Measurements from ENCODE around the gene STOX1. TPM values are rescaled to one million over a fixed set of nuclear protein-coding genes. Genes with fewer than 3 reads are reported as not detected.
"Not testable (repeated sequence)": the region's sequence is repeated elsewhere in the genome, so short reads cannot be mapped to it uniquely, and the experiment has no call there.

Gene STOX1
- total RNA-seq, 3 donors from 2014 or later, result 8.8 to 17.3 (median 9.8) TPM

- H3K4me3 ChIP-seq, result peak overlapping the region in 2 of 3 donors; percentile 84 to 95
- no peak for DNase-seq (ENCODE audit: low spot score in 2 of 2)
- no peak overlapping the region for H3K27ac ChIP-seq
- H3K27me3 ChIP-seq, result no peaks in the 10 kb centered on the region
- peaks cover 0 to 3% of the 10 kb centered on the region in 2 donors for H3K4me1 ChIP-seq
- intact Hi-C loops (cut with DNase I; ENCODE audit: low total_unique reads), result no loop called here
- TF ChIP-seq POLR2A (IDR thresholded peaks at IDR 0.05) (no peak), CTCF (IDR thresholded peaks at IDR 0.05) (no peak), POLR2AphosphoS5 (IDR thresholded peaks at IDR 0.05) (no peak)
- H3K36me3 ChIP-seq, result no peaks in the 10 kb centered on the region
- no peaks in the 10 kb centered on the region for H3K9me3 ChIP-seq
Measured at GRCh38 chr10:68902382-68902781, 75.1 kb downstream of the STOX1 start.

- Histone ChIP-seq H3K27ac (no peak overlapping the region), H3K4me3 (no peak overlapping the region), H3K9me3 (no peaks in the 10 kb centered on the region), H3K27me3 (no peaks in the 10 kb centered on the region), H3K4me1 (no peaks in the 10 kb centered on the region), H3K36me3 (no peaks in the 10 kb centered on the region)
- intact Hi-C loops (cut with DNase I; ENCODE audit: low total_unique reads), result no loop called here
- TF ChIP-seq POLR2A (IDR thresholded peaks at IDR 0.05) (no peak), CTCF (IDR thresholded peaks at IDR 0.05) (no peak), POLR2AphosphoS5 (IDR thresholded peaks at IDR 0.05) (no peak)
- no peak for DNase-seq (ENCODE audit: low spot score in 2 of 2)
Measured at GRCh38 chr10:68924593-68924992, 97.3 kb downstream of the STOX1 start.

GRCh38 chr10:68925489-68925888, 98.2 kb downstream of the STOX1 start:
- no peak overlapping the region for H3K4me3 ChIP-seq
- H3K36me3 ChIP-seq, result no peaks in the 10 kb centered on the region
- no peaks in the 10 kb centered on the region for H3K27me3 ChIP-seq
- no peaks in the 10 kb centered on the region for H3K4me1 ChIP-seq
- TF ChIP-seq POLR2AphosphoS5 (IDR thresholded peaks at IDR 0.05) (no peak), CTCF (IDR thresholded peaks at IDR 0.05) (no peak), POLR2A (IDR thresholded peaks at IDR 0.05) (no peak)
- intact Hi-C loops (cut with DNase I; ENCODE audit: low total_unique reads), result no loop called here
- H3K9me3 ChIP-seq, result no peaks in the 10 kb centered on the region
- DNase-seq (ENCODE audit: low spot score in 2 of 2), result no peak
- no peak overlapping the region for H3K27ac ChIP-seq

GRCh38 chr10:68929157-68929556, 101.8 kb downstream of the STOX1 start:
- H3K4me3 ChIP-seq; H3K4me1 ChIP-seq; H3K27me3 ChIP-seq; intact Hi-C loops (cut with DNase I; ENCODE audit: low total_unique reads); H3K9me3 ChIP-seq; DNase-seq (ENCODE audit: low spot score in 2 of 2); H3K27ac ChIP-seq; H3K36me3 ChIP-seq: not testable (repeated sequence)

GRCh38 chr10:68929888-68930287, 102.6 kb downstream of the STOX1 start:
- DNase-seq (ENCODE audit: low spot score in 2 of 2); H3K27me3 ChIP-seq: not testable (repeated sequence)

GRCh38 chr10:68932860-68933259, 105.5 kb downstream of the STOX1 start:
- H3K9me3 ChIP-seq; intact Hi-C loops (cut with DNase I; ENCODE audit: low total_unique reads); H3K4me1 ChIP-seq; H3K27ac ChIP-seq; DNase-seq (ENCODE audit: low spot score in 2 of 2); H3K4me3 ChIP-seq; H3K36me3 ChIP-seq; H3K27me3 ChIP-seq: not testable (repeated sequence)

More at GRCh38 chr10:68929888-68930287, 102.6 kb downstream of the STOX1 start:
- H3K27ac ChIP-seq; H3K36me3 ChIP-seq; H3K4me3 ChIP-seq; intact Hi-C loops (cut with DNase I; ENCODE audit: low total_unique reads); H3K4me1 ChIP-seq; H3K9me3 ChIP-seq: not testable (repeated sequence)

GRCh38 chr10:68934994-68935393, 107.7 kb downstream of the STOX1 start:
- DNase-seq (ENCODE audit: low spot score in 2 of 2), result no peak
- Histone ChIP-seq H3K27me3 (no peaks in the 10 kb centered on the region), H3K4me1 (no peaks in the 10 kb centered on the region), H3K36me3 (no peaks in the 10 kb centered on the region), H3K27ac (no peak overlapping the region), H3K9me3 (no peaks in the 10 kb centered on the region), H3K4me3 (no peak overlapping the region)
- TF ChIP-seq POLR2A (IDR thresholded peaks at IDR 0.05), result no peak
- TF ChIP-seq CTCF (IDR thresholded peaks at IDR 0.05), result no peak
- no peak for TF ChIP-seq POLR2AphosphoS5 (IDR thresholded peaks at IDR 0.05)
- intact Hi-C loops (cut with DNase I; ENCODE audit: low total_unique reads), result no loop called here
